HG03103 (cell line): ENCODE measurements around the gene PARD6B.
"Not testable (repeated sequence)": the region's sequence is repeated elsewhere in the genome, so short reads cannot be mapped to it uniquely, and the experiment has no call there.

ENCODE experiments used
- ATAC-seq: cut with Tn5 transposase; IDR thresholded peaks from one replicate; pipeline ENCODE4 v1.9.1; 2021; ENCODE audit warnings: low read depth; ENCODE audit not compliant: unreplicated experiment

Gene PARD6B

DNA sequence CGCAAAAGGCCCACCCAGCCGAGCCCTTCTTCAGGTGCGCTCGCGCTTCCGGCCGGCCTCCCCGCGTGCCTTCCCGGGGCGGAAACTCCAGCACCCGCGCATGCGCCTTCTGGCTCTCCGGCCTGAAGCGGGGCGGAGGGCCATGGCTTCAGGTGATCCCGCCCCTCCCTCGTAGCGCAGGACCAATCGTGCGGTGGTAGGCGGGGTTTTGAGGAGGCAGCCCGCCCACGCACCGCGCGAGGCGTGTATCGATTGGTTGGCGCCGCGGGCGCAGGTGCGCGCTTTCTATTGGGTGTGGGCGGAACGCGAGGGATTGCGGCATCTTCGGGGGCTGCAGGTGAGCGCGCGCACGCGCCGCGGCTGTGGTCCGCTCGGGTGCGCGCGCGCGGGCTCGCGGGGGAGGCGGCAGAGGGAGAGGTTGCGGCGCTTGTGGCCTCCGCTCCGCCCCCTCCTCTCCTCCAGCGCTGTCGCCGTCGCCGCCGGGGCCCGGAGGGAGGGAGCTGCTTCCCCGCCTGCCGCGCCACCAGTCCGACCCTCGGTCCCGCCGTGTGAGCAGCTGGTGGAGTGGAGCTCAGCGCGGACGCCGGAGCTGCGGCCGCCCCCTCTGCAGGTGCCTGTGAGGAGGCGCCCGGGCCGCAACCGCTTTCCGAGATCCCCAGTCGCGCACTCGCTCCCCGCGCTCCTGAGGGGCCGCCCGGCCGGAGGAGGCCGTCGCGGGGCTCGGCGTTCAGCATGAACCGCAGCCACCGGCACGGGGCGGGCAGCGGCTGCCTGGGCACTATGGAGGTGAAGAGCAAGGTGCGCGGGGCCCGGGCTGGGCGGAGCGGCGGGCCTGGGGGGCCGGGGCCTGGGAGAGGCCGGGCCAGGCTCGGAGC lies at the start of gene PARD6B:
Gene PARD6B (plus strand): TSS at position 526 of the 875 bp plus-strand sequence. CDS start 207 bp downstream, at position 733.
- peak; percentile 79 for ATAC-seq

- no peak for ATAC-seq
Observed at GRCh38 chr20:50682065-50682464, 49.3 kb upstream of the PARD6B start.

GRCh38 chr20:50682947-50683530 lies 48.3 kb upstream of the PARD6B start:
- ATAC-seq: no peak

DNA sequence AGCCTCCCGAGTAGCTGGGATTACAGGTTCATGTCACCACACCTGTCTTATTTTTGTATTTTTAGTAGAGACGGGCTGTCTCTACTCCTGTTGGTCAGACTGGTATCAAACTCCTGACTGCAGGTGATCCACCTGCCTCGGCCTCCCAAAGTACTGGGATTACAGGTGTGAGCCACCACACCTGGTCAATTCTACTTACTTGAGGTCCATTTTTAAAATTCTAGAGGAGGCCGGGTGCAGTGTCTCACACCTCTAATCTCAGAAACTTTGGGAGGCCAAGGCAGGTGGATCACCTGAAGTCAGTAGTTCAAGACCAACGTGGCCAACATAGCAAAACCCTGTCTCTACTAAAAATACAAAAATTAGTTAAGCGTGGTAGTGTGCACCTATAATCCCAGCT lies 47.8 kb upstream of the PARD6B start:
- no peak for ATAC-seq

- ATAC-seq: no peak
Observed at GRCh38 chr20:50686821-50687220, 44.6 kb upstream of the PARD6B start.

DNA sequence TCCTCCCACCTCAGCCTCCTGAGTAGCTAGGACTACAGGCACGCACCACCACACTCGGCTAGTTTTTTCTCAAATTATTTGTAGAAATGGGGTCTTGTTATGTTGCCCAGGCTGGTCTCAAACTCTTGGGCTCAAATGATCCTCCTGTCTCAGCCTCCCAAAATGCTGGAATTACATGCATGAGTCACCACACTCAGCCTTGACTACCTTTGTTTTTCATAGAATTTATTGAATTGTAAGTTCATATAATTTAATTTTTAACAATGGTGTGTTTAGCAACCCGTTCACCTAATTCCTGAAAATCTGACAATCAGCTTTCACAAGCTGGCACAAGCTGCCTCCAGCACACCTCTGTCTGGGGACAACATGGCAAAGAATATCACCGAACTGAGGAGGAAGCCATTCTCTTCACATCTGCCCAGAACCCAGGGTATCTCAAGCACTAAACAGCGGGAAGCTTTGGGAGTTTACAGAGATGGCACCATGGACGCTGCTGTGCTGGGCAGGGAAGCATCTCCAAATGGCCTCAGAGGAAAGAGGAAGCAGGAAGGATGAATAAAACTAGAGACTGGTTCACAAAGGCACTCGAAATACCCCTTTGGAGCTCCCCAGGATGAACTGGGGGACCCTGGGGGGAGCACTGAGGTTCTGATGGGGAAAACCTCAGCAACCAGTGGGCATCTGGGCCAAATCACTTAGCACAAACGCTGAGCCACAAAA lies 43.0 kb upstream of the PARD6B start:
- no peak for ATAC-seq

DNA sequence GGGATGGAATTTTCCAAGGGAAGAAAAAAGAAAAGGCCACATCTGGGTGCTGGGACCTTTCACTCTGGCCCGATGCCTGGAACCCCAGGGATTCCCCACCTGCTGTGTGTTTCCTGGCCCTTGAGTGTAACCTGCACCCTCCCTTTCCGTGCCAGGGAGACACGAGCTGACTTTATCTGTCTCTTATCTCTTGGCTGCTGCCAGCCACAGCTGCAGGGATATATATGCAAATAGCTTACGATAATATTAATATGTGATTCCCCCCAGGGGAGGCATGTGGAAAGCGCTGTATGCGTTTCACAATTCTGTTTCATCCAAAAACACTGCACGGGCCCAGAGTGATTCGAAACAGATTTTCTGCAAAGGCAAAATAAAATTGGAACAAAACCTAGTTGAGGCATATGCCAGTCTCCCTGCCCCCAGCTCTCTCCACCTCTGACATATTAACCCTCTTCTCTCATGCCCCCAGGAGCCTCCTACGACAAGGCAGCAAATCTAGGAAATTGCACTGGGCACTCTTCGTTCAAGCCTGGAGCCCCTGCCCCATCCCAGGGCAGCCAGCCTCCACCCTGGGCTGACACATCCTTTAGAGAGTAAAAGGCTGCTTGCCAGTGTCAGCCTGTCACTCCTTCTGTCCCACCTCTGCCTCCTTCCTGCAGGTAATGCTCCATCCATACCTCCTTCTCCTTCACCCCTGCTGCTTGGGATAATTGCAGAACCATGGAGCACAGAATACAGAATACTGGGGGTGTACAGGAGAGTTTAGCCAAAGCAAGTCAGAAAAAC lies 41.3 kb upstream of the PARD6B start:
- no peak for ATAC-seq

DNA sequence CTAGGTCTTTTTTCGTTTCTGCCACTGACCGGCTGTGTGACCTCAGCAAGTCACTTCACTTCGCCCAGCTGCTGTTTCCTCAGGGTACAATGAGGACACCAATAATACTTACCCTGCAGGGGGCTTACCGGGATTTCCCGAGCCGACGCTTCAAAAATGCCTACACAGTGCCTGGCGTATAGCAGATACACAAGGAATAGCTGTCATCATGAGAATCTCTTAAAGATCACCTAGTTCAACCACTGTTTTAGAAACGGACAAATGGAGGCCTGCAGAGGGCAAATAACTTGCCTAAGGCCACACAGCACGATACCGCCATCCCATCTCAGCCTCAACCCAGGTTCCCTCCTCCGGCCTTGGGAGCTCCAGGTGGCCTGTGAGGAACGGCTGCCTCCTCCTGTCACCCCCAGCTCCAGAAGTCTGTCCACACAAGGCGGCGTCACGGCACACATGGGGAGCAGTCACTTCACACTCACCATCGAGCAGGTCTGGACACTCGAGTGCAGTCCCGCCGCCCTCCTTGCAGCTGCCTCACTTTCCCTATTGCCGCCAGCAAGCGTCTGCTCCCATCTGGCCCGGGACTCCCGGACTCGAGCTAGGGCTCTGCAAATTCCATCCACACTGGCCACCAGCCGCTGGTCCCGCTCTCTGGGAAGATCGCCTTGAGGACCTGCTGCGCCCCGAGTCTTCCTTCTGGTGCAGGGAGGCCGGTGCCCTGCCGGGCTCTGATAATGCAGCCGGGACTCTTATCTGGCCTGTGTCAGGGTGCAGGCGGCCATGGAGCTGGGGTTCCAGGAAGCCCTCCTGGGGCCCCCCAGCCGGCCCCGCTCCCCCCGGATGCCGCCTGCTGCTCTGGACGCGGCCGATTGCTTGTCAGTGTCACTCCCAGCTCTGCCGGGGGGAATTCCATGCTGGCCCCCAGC lies 40.5 kb upstream of the PARD6B start, which contains the start of gene RIPOR3:
Gene RIPOR3 (minus strand): TSS at position 893 of the 923 bp plus-strand sequence. CDS start 414 bp downstream, at position 479.
- no peak for ATAC-seq

DNA sequence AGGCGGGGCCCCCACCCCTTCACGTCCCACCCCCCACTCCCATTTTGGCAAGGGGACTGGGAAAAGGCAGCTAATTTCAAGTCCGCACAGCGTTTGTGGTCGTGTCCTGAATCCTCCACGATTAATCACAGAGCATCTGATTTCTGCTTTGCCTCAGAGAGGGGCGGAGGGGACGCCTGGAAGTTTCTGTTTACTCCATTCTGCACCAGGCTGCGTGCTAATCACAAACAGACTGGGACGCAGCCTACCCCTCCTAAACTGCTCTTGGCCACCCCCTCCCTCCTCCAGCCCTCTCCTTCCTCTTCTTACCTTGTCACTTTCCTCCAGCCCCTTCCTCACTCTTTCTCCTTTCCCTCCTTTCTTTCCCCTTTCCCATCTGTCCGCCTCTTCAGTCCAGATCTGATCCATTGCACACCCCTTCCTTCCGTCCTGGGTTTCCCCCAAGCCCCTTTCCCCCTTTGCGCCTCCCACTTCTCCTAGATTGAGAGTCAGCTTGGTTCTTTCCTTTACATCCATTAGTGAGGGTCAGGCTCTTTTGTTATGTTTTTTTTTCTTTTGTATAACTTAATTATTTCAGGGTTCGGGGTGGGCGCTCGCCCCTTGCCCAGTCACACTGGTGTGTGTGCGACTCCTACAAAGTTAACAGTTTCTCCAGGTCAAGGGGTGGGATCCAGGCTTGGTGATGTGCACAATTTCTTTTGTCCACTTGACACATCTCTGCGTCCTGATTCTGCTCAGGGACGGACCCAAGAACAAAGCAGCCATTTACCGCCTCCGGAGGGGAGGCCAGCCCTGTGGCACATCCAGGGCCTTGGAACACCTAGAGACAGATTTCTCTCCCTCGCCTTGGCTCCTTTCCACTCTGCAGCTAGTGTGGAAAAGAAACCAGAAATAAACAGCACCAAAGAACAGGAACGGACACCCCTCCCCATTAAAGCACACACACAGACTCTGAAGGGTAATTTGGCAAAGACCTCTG lies 39.5 kb upstream of the PARD6B start:
- ATAC-seq: no peak

GRCh38 chr20:50692552-50692933 lies 38.8 kb upstream of the PARD6B start:
- no peak for ATAC-seq

- no peak for ATAC-seq
Observed at GRCh38 chr20:50693001-50693400, 38.4 kb upstream of the PARD6B start.

DNA sequence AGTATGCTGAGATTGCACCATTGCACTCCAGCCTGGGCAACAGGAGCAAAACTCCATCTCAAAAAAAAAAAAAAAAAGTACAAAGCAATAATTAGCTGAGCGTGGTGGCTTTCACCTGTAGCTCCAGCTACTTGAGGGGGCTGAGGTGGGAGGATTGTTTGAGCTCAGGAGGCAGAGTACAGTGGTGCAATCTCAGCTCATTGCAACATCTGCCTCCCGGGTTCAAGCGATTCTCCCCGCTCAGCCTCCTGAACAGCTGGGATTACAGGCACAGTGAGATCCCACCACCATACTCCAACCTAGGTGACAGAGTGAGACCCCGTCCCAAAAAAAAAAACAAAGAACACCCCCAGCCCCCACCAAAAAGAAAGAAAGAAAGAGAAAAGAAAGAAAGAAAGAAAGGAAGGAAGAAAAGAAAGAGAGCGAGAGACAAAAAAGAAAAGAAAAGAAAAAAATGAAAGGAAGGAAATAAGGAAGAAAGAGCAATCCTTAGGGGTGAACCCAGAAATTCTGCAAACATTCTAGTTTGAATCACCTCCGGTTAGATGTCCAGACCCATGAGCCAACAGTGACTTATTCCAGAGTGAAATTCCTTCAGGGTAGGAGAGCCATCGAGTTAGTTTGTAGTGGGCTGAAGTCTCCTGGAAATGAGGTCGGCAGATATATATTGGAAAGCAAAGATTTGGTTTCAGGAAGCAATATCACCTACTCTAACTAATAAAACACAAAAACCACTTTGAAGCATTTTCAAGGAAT lies 36.8 kb upstream of the PARD6B start:
- ATAC-seq: no peak

DNA sequence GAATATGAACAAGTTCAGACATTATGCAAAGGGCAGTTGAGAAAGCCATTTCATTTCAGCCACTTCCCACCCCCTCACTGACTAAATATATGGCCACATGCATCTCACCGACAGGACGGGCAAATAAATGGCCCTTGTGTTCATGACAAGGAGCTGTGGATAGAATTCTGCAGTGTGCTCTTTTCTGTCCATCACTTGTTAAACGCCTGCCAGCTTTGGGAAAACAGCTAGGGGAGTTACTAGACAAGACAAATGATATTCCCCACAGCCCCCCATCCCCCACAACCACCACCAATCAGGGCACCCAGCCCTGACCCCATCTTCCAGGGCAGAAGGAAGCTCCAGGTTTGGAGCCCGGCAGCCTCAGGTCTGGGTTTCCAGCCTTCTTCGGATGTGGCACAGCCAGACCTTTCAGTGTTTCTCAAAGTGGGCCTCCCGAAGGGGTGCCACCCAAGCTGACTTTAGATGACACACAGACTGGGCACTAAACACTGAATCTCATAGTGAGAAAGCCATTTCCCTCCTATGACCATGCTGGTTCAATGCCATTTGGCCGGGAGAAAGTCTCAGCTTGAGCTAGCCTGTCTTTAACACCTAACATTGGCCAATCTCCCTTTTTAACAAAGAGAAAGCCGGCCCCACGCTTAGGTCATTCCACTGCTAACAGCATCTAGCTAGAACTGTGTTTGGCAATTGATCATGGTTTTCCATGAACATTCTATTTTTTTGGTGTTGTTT lies 36.1 kb upstream of the PARD6B start:
- ATAC-seq: no peak

- not testable (repeated sequence) for ATAC-seq
Observed at GRCh38 chr20:50698255-50698654, 33.1 kb upstream of the PARD6B start.

GRCh38 chr20:50699688-50700087 lies 31.7 kb upstream of the PARD6B start:
- no peak for ATAC-seq

DNA sequence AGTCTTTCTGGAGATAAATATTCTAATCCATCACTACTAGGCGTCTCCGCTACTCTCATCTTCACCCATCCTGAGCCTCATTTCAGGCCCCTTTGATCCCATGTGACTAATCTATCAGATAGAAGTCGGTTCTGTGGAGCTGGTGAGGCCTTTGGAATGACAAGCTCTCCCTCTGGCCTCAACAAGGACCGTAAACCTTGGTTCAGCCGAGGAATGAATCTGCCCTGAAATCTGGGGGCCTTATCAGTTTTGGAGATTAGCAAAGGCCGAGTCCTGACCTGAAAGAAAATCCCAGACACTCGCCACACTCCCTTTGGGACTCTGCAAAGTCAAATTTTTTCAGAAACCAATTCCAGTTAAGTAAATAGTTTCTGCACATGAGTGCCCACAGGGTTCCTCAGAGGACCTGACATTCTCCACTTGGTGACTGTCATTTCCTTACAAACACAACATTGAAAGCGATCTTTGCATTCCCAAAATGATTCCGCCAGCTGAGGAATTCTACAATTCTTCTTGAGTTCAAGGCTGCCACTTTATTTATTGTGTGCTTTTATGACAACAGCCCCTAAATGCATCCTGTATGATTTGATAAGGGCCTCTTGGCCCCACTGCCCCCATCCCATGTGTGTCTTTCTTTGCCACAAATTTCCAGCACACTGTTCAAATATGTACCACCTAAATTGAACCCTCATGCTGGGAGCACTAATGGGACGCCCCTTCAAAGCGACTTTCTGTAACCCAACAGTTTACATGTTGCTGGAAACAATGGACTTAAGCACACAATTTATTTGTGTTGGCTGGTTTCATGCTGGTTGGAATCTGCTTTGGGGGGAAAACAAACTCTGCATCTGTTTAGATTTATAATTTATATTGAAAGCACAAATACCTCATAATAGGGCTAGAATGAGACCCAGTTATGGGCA lies 30.1 kb upstream of the PARD6B start:
- ATAC-seq: no peak
